ENCODE results near the gene LY6G6C.

LY6G6C gene

DNA sequence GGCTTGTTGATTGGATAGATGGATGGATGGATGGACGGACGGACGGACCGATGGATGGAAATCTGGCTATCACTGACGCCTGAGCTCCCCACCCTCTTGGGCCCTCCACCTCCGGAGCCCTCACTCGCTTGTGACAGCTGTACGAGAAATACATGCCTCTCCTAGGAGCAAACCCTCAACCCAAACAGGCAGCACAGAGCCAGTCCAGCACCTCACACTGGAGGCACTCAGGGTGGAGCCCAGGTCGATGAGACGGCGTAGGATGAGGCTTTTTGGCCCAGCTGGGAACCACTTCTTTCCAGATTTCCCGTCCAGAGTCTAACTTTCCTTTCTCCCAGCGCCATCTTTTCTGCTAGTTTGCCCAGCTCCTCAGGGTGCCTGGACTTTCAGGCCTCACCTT, 38.0 kb downstream of the LY6G6C start (continued):
- TF ChIP-seq, protein P1, sequence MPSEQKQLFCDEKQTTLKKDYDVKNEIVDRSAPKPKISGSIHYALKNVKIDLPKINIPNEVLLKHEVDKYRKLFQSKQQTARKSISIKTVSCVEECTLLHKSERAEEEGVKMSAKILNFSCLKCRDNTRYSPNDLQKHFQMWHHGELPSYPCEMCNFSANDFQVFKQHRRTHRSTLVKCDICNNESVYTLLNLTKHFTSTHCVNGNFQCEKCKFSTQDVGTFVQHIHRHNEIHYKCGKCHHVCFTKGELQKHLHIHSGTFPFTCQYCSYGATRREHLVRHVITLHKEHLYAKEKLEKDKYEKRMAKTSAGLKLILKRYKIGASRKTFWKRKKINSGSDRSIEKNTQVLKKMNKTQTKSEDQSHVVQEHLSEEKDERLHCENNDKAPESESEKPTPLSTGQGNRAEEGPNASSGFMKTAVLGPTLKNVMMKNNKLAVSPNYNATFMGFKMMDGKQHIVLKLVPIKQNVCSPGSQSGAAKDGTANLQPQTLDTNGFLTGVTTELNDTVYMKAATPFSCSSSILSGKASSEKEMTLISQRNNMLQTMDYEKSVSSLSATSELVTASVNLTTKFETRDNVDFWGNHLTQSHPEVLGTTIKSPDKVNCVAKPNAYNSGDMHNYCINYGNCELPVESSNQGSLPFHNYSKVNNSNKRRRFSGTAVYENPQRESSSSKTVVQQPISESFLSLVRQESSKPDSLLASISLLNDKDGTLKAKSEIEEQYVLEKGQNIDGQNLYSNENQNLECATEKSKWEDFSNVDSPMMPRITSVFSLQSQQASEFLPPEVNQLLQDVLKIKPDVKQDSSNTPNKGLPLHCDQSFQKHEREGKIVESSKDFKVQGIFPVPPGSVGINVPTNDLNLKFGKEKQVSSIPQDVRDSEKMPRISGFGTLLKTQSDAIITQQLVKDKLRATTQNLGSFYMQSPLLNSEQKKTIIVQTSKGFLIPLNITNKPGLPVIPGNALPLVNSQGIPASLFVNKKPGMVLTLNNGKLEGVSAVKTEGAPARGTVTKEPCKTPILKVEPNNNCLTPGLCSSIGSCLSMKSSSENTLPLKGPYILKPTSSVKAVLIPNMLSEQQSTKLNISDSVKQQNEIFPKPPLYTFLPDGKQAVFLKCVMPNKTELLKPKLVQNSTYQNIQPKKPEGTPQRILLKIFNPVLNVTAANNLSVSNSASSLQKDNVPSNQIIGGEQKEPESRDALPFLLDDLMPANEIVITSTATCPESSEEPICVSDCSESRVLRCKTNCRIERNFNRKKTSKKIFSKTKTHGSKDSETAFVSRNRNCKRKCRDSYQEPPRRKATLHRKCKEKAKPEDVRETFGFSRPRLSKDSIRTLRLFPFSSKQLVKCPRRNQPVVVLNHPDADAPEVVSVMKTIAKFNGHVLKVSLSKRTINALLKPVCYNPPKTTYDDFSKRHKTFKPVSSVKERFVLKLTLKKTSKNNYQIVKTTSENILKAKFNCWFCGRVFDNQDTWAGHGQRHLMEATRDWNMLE (tag by site-specific recombination; conservative IDR thresholded peaks at IDR 0.05; ENCODE audit: low read depth) = no peak
- TF ChIP-seq ZNF596 (tag by site-specific recombination; IDR thresholded peaks at IDR 0.05) (no peak), SALL2 (tag by site-specific recombination; IDR thresholded peaks at IDR 0.05; ENCODE audit: borderline replicate concordance) (no peak), ZNF391 (tag by site-specific recombination; IDR thresholded peaks at IDR 0.05; ENCODE audit: borderline replicate concordance, low read depth) (no peak), REST (tag by site-specific recombination; IDR thresholded peaks at IDR 0.05) (no peak), HOXA7 (CRISPR knock-in tag; IDR thresholded peaks at IDR 0.05; ENCODE audit: borderline replicate concordance) (no peak)
- TF ChIP-seq, protein P2, sequence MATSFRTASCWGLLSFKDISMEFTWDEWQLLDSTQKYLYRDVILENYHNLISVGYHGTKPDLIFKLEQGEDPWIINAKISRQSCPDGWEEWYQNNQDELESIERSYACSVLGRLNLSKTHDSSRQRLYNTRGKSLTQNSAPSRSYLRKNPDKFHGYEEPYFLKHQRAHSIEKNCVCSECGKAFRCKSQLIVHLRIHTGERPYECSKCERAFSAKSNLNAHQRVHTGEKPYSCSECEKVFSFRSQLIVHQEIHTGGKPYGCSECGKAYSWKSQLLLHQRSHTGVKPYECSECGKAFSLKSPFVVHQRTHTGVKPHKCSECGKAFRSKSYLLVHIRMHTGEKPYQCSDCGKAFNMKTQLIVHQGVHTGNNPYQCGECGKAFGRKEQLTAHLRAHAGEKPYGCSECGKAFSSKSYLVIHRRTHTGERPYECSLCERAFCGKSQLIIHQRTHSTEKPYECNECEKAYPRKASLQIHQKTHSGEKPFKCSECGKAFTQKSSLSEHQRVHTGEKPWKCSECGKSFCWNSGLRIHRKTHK (tag by site-specific recombination; IDR thresholded peaks at IDR 0.05) = no peak

- Histone ChIP-seq H3K9me3 (ENCODE audit: control insufficient read depth, insufficient read depth, low read depth, low read length) (no peaks in the 10 kb centered on the region), H3K27ac (ENCODE audit: extremely low read depth, low read depth, low read length) (no peak overlapping the region; the same call in 1 of the 2 replicates), H3K4me3 (ENCODE audit: low read depth, low read length) (peak overlapping the region; percentile 27), H3K36me3 (ENCODE audit: control insufficient read depth in 2 of 2, insufficient read depth in 1 of 2, low read length in 2 of 2) (peaks cover 0 to 7% of the 10 kb centered on the region in 2 experiments; a peak in 1 of 3 replicates), H3K4me1 (ENCODE audit: control insufficient read depth, insufficient read depth, low read length) (no peaks in the 10 kb centered on the region; the same call in 1 of the 2 replicates)
- TF ChIP-seq, protein P3, sequence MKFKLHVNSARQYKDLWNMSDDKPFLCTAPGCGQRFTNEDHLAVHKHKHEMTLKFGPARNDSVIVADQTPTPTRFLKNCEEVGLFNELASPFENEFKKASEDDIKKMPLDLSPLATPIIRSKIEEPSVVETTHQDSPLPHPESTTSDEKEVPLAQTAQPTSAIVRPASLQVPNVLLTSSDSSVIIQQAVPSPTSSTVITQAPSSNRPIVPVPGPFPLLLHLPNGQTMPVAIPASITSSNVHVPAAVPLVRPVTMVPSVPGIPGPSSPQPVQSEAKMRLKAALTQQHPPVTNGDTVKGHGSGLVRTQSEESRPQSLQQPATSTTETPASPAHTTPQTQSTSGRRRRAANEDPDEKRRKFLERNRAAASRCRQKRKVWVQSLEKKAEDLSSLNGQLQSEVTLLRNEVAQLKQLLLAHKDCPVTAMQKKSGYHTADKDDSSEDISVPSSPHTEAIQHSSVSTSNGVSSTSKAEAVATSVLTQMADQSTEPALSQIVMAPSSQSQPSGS (tag by site-specific recombination; IDR thresholded peaks at IDR 0.05; ENCODE audit: low read depth) = no peak
- TF ChIP-seq OVOL3 (tag by site-specific recombination; IDR thresholded peaks at IDR 0.05) (no peak), ZNF10 (tag by site-specific recombination; IDR thresholded peaks at IDR 0.05) (no peak), ZNF221 (tag by site-specific recombination; IDR thresholded peaks at IDR 0.05; ENCODE audit: borderline replicate concordance) (no peak), ZEB2 (tag by site-specific recombination; IDR thresholded peaks at IDR 0.05) (peak; percentile 8; the same call in 1 of the 2 replicates), ZNF555 (tag by site-specific recombination; conservative IDR thresholded peaks at IDR 0.05) (no peak), ZNF354C (tag by site-specific recombination; IDR thresholded peaks at IDR 0.05; ENCODE audit: borderline replicate concordance, low read depth) (no peak), ZNF391 (tag by site-specific recombination; IDR thresholded peaks at IDR 0.05; ENCODE audit: borderline replicate concordance, low read depth) (no peak)
- TF ChIP-seq, protein P4, sequence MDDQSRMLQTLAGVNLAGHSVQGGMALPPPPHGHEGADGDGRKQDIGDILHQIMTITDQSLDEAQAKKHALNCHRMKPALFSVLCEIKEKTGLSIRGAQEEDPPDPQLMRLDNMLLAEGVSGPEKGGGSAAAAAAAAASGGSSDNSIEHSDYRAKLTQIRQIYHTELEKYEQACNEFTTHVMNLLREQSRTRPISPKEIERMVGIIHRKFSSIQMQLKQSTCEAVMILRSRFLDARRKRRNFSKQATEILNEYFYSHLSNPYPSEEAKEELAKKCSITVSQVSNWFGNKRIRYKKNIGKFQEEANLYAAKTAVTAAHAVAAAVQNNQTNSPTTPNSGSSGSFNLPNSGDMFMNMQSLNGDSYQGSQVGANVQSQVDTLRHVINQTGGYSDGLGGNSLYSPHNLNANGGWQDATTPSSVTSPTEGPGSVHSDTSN (CRISPR knock-in tag; IDR thresholded peaks at IDR 0.05) = no peak
- ChIA-PET POLR2A (interaction anchor here (0.6 to 2.1 kb wide), 13 partner anchors 9 to 271 kb away, joined by 3 to 15 read pairs (median 4); partner anchors contain the start of genes ABHD16A, CSNK2B, GPANK1 and HSPA1B), CTCF (interaction anchor here (0.6 to 2.3 kb wide), 26 partner anchors 9 to 553 kb away, joined by 3 to 24 read pairs (median 4); partner anchors contain the start of genes CSNK2B, LY6G6C and MSH5)
Observed at GRCh38 chr6:31681135-31681671, 40.3 kb downstream of the LY6G6C start.
